ENCODE data around the gene RNU6-1.

DNA sequence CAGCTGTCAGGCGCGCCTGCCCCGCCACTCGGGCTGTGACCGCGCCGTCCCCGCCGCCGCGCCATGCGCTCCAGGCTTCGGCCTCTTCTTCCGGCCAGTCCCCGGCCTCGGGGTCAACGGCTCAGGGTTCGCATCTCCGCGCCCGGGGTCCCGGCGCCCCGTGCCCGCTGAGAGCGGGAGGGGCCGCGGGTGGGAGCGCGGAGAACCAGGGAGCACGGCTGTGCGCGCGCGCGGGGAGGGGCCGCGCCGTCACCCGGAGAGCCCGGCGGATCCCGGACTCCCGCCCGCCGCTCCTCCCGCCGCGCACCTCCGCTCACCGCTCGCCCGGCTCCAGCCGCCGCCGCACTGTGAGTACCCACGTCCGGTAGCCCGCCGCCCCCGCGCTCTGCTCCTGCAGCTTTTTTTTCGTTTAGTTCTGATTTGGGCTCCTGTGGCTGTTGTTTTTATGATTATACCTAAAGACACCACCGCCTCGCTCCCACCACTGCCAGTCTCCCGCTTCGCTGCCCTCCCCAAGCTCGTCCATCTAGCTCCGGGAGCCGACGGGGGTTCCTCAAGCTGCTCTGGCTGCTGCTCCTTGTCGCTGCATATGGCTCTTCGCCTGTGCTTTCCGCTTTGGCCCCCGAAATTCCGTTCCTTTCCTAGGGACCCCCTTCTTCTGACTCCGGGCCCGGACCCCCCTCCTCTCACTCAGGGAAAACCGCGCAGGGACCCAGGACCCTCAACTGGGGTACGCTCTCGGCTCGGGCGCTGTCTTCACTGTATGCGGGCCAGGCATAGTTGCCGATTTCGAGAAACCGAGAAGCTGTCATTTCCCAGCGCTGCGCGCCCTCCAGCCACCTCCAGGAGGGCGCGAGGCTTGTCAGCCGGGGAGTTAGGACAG, 16.3 kb downstream of the RNU6-1 start:
- TF ChIP-seq, protein P1, sequence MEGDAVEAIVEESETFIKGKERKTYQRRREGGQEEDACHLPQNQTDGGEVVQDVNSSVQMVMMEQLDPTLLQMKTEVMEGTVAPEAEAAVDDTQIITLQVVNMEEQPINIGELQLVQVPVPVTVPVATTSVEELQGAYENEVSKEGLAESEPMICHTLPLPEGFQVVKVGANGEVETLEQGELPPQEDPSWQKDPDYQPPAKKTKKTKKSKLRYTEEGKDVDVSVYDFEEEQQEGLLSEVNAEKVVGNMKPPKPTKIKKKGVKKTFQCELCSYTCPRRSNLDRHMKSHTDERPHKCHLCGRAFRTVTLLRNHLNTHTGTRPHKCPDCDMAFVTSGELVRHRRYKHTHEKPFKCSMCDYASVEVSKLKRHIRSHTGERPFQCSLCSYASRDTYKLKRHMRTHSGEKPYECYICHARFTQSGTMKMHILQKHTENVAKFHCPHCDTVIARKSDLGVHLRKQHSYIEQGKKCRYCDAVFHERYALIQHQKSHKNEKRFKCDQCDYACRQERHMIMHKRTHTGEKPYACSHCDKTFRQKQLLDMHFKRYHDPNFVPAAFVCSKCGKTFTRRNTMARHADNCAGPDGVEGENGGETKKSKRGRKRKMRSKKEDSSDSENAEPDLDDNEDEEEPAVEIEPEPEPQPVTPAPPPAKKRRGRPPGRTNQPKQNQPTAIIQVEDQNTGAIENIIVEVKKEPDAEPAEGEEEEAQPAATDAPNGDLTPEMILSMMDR (IDR thresholded peaks at IDR 0.05), result no peak
- no peak for TF ChIP-seq POLR2A (IDR thresholded peaks at IDR 0.05)
